Ovary (tissue), 1 donor: ENCODE measurements around the gene NOTCH2NLA.
"Not testable (repeated sequence)": the region's sequence is repeated elsewhere in the genome, so short reads cannot be mapped to it uniquely, and the experiment has no call there.

Experiments used
- EP300 ChIP-seq: sonication (generic); formaldehyde crosslinking; IDR thresholded peaks from one replicate; pipeline ENCODE4 v1.6.1; 2017; ENCODE audit warnings: antibody characterized with exemption
- POLR2A ChIP-seq: fragments of 450-650 bp; IDR thresholded peaks from one replicate; pipeline ENCODE4 v1.6.1; 2017; ENCODE audit warnings: antibody characterized with exemption, mild to moderate bottlenecking, moderate library complexity

GRCh38 chr1:146264761-146265160 lies 35.9 kb upstream of the NOTCH2NLA start:
- not testable (repeated sequence) for TF ChIP-seq EP300, POLR2A
